MM.1S (cell line): Measurements from ENCODE around the gene NELL1.

Experiments used
- DNase-seq: peaks from one replicate; pipeline ENCODE4 v3.0.0-alpha.2; 2015
- H2AFZ ChIP-seq: fragments of 300-600 bp; sonication (generic); 2 replicates; pipeline ENCODE4 v1.6.0; 2016; ENCODE audit warnings: antibody characterized with exemption, low read length
- H3F3A ChIP-seq: fragments of 300-600 bp; sonication (generic); 2 replicates; pipeline ENCODE4 v1.6.1; 2016; ENCODE audit warnings: mild to moderate bottlenecking, antibody characterized with exemption, low read length, moderate library complexity, mixed read lengths; ENCODE audit not compliant: insufficient read depth
- H3K27ac ChIP-seq: fragments of 300-600 bp; sonication (generic); 2 replicates; pipeline ENCODE4 v1.5.1; 2016; ENCODE audit warnings: mild to moderate bottlenecking, low read length
- H3K27me3 ChIP-seq: fragments of 300-600 bp; sonication (generic); replicated peaks from 2 replicates; pipeline ENCODE4 v1.6.0; 2016; ENCODE audit warnings: low read length; ENCODE audit not compliant: insufficient read depth
- H3K36me3 ChIP-seq: fragments of 300-600 bp; sonication (generic); replicated peaks from 2 replicates; pipeline ENCODE4 v1.6.1; 2016; ENCODE audit warnings: mild to moderate bottlenecking, low read length, mixed read lengths; ENCODE audit not compliant: insufficient read depth
- H3K4me1 ChIP-seq: fragments of 300-600 bp; sonication (generic); 2 replicates; pipeline ENCODE4 v1.6.1; 2016; ENCODE audit warnings: low read length, mixed read lengths
- H3K4me2 ChIP-seq: fragments of 300-600 bp; sonication (generic); 2 replicates; pipeline ENCODE4 v1.6.0; 2016; ENCODE audit warnings: low read depth, low read length
- H3K4me3 ChIP-seq: fragments of 300-600 bp; sonication (generic); 2 replicates; pipeline ENCODE4 v1.5.1; 2016; ENCODE audit warnings: low read length, mixed read lengths
- H3K79me2 ChIP-seq: fragments of 300-600 bp; sonication (generic); 2 replicates; pipeline ENCODE4 v1.6.1; 2016; ENCODE audit warnings: mixed run types, low read length, mixed read lengths
- H3K9ac ChIP-seq: fragments of 300-600 bp; sonication (generic); 2 replicates; pipeline ENCODE4 v1.6.1; 2016; ENCODE audit warnings: low read length, mixed read lengths
- H3K9me2 ChIP-seq: fragments of 300-600 bp; sonication (generic); replicated peaks from 2 replicates; pipeline ENCODE4 v1.6.1; 2016; ENCODE audit warnings: mild to moderate bottlenecking, low read length, mixed read lengths; ENCODE audit not compliant: insufficient read depth
- H3K9me3 ChIP-seq: fragments of 300-600 bp; sonication (generic); replicated peaks from 2 replicates; pipeline ENCODE4 v1.6.1; 2016; ENCODE audit warnings: mild to moderate bottlenecking, low read length, mixed read lengths; ENCODE audit not compliant: insufficient read depth
- H4K20me1 ChIP-seq: fragments of 300-600 bp; sonication (generic); 2 replicates; pipeline ENCODE4 v1.6.1; 2016; ENCODE audit warnings: mild to moderate bottlenecking, low read length, moderate library complexity, mixed read lengths; ENCODE audit not compliant: insufficient read depth
- CTCF ChIP-seq: fragments of 300-600 bp; sonication (generic); IDR thresholded peaks from 2 replicates; pipeline ENCODE4 v1.5.1; 2016; ENCODE audit warnings: antibody characterized with exemption, low read length, mixed read lengths
- EZH2 ChIP-seq: fragments of 300-600 bp; sonication (generic); optimal IDR thresholded peaks from 2 replicates; pipeline ENCODE3; 2017; ENCODE audit warnings: low read depth, mild to moderate bottlenecking, antibody characterized with exemption, low read length, mixed read lengths
- EZH2phosphoT487 ChIP-seq: fragments of 300-600 bp; sonication (generic); IDR thresholded peaks from 2 replicates; pipeline ENCODE4 v1.6.1; 2018; ENCODE audit warnings: antibody characterized with exemption, low read length

The NELL1 gene

DNA sequence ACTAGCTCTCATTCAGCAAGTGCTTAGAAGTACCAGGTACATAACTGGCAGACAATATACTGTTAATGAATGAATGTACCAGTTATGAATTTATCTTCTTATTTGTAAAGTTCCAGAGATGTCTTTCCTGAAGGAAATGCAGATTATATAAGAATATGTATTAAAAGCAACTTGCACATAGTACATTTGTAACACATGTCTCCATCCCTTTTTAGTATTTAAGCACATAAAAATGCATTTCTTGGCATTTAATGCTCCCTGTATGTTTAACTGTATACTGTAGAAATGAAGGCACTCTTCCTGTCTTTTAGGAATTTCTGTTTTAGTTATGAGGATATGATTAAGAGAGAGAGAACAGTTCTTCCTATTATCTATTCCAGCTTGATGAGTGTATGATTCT lies 241.3 kb downstream of the NELL1 start:
- H3F3A ChIP-seq: no peaks in the 10 kb centered on the region
- H3K27me3 ChIP-seq: no peaks in the 10 kb centered on the region

DNA sequence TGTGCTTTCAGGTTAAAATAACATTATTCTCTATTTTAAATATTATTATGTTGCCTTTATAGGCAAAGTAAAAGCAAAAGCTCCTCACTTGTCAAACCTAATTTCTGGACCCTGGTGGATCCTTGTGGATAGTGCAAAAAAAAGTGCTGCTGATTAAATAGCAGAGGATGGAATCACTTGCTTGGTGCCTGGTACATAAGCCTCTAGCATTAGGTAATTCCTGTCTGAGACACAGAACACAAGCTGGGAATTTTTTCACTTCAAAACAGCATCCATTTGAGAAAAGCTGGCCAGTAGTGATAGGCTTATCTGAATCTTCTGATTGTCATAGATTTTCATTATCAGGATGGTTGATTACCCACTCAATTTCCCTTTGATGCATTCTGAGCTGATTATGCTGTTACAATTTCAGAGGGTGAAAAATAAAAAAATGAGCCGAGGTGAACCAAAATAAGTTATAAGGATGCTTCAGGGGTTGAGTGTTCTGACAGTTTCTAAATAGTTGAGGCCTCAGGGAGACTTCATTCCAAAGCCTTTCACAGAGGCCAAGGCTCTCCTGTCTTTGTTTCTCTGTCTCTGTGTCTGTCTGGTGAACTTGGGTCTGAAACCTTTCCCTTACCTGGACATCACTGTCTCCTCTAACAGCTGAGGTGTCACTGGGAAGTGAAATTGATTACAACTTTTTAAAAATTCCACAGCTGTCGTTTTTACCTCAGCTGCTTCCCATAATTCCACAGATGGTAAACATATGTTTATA lies 242.9 kb downstream of the NELL1 start:
- Histone ChIP-seq H3K27ac (no peak overlapping the region), H3K9me2 (no peaks in the 10 kb centered on the region)
- TF ChIP-seq EZH2: no peak
- no peak for TF ChIP-seq CTCF
- TF ChIP-seq EZH2phosphoT487: no peak

More for the DNA sequence above, 241.3 kb downstream of the NELL1 start:
- Histone ChIP-seq H3K9me3 (no peaks in the 10 kb centered on the region), H3K27ac (no peak overlapping the region), H3K79me2 (no peaks in the 10 kb centered on the region), H2AFZ (no peak overlapping the region), H3K36me3 (no peaks in the 10 kb centered on the region), H3K9ac (no peak overlapping the region), H3K9me2 (no peaks in the 10 kb centered on the region), H4K20me1 (no peaks in the 10 kb centered on the region), H3K4me3 (no peak overlapping the region), H3K4me2 (no peak overlapping the region), H3K4me1 (no peaks in the 10 kb centered on the region)
- no peak for DNase-seq
- TF ChIP-seq EZH2: no peak
- no peak for TF ChIP-seq EZH2phosphoT487
- no peak for TF ChIP-seq CTCF

GRCh38 chr11:20912922-20913512 lies 243.6 kb downstream of the NELL1 start:
- no peak overlapping the region for H3K9ac ChIP-seq
- H3K9me3 ChIP-seq: no peaks in the 10 kb centered on the region
- TF ChIP-seq EZH2 (no peak), EZH2phosphoT487 (no peak), CTCF (no peak)
- no peaks in the 10 kb centered on the region for H3K27me3 ChIP-seq
- H3K4me3 ChIP-seq: no peak overlapping the region
- DNase-seq: no peak
- H4K20me1 ChIP-seq: no peaks in the 10 kb centered on the region
- H3K4me1 ChIP-seq: no peaks in the 10 kb centered on the region
- H2AFZ ChIP-seq: no peak overlapping the region
- no peak overlapping the region for H3K4me2 ChIP-seq
- H3F3A ChIP-seq: no peaks in the 10 kb centered on the region
- no peaks in the 10 kb centered on the region for H3K9me2 ChIP-seq
- no peak overlapping the region for H3K27ac ChIP-seq
- H3K79me2 ChIP-seq: no peaks in the 10 kb centered on the region
- no peaks in the 10 kb centered on the region for H3K36me3 ChIP-seq

More for the DNA sequence above, 242.9 kb downstream of the NELL1 start:
- Histone ChIP-seq H3K9ac (no peak overlapping the region), H3K4me1 (no peaks in the 10 kb centered on the region), H3K9me3 (no peaks in the 10 kb centered on the region), H2AFZ (no peak overlapping the region), H3K27me3 (no peaks in the 10 kb centered on the region), H4K20me1 (no peaks in the 10 kb centered on the region), H3K36me3 (no peaks in the 10 kb centered on the region), H3K79me2 (no peaks in the 10 kb centered on the region), H3K4me3 (no peak overlapping the region), H3K4me2 (no peak overlapping the region), H3F3A (no peaks in the 10 kb centered on the region)
- DNase-seq: no peak
